ENCODE data around the gene UNC50.
"Not testable (repeated sequence)": the region's sequence is repeated elsewhere in the genome, so short reads cannot be mapped to it uniquely, and the experiment has no call there.

UNC50 gene

DNA sequence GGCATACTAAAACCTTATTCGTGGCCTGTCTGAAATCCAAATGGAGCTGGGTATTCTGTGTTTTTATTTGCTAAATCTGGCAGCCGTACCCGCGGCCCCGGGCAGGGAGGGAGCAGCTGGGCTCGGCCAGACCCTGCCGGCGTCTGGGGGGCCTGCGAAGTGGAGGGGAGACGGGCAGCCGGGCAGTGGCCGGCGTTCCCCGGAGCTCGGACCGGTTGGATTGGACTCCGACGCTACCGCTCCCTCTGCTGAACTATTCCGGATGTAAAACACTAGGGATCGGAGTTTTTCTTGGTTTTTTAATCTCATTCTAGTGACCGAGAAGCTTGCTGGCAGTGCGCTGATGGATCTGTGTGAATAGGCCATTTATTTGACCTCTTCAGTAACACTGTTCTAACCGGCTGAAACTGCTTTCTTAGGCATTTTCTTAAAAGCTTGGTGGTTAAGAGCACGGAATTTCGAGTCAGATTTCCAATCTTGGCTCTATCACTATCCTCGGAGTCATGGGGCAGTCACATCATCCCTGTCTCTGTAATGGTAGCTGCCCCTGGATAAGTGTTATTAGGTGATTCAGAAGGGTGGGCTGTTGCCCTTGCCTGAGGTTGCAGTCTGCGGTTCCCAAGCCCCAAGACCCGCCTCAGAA, 694 bp downstream of the UNC50 start:
- no peak for DNase-seq (ENCODE audit: low read depth)

DNA sequence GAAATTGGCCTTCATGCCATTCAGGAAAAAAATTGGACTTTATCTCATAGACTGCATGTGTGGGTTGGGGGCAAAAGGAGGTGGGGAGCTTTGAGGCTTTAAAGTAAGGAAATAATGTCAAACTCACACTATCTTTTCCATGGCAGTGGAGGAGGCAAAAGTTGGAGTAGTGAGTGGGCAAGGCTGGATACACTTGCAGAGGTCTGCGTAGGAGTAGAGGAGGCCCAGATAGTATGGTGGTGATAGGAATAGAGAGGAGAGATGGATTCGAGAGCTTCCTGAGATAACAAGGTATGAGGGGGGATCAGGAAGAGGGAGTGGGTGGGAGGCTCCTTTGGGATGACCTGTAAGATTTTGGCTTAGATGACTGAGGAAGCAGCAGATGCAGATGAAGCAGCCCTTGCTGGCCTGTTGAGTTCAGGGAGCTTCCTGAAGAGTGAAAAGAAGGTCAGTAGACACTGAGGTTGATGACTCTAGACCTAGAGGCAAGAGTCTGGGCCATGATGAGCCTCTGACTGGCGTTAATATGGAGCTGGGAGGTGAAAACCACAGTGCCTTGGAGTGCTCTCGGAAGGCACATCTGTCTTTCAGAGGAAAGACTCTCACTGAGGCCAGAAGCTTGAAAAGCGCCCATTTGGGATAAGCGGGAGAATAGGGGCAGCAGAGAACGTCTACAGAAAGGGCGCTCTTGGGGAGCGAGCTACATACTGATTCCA, 5.8 kb downstream of the UNC50 start:
- no peak for DNase-seq (ENCODE audit: low read depth)

DNA sequence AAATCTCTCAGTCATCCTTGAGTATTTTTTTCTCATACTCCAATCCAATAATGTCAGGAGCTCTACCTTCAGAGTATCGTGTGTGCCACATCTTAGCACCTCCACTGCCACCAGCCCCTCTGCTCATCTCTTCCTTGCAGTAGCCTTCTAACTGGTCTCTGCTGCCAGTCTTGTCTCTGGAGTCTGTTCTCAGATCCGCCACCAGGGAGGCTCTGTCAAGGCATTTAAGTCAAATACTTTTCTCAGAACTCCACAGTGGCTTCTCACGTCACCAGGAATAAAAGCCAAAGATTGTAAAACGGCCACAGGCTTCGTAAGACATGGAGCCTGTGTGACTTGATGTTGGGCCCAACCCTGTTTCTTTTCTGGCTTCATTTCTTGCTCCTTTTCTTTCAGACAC, 7.1 kb downstream of the UNC50 start:
- DNase-seq (ENCODE audit: low read depth): no peak

DNA sequence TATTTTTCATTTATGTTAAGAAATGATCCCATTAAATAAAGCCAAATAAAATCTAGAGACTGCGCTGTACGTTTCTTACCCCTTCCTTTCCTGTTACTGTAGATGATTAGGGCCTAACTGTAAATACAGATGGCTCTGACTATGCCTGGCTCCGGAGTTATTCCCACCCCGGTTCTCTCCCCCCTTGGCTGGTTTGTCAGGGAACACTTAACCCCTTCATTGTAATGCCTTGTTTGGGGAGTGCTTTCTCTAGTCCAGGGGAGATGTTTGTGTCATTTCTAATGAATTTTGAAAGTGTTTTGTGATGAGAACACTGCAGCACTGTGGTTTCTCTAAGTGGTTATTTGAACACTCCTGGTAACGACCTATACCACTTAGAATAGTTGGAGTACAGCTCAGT, 8.8 kb downstream of the UNC50 start:
- no peak for DNase-seq (ENCODE audit: low read depth)

DNA sequence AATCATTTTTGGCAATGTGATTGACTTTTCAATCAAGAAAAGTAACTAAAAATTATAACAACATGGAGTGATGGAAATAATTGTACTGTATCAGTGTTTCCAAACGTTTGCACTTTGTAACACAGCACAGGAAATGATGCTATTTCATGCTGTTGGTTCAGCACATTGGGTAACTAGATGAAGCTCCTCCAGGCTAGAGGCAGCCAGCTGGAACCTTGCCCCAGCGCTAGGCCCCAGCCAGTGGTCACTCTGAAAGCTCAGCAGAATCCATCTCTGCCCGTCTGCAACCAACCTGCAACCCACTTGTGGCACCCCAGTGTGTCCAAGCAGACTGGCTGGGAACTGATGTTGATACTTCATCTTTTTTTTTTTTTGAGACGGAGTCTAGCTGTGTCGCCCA, 15.3 kb downstream of the UNC50 start:
- no peak for DNase-seq (ENCODE audit: low read depth)

DNA sequence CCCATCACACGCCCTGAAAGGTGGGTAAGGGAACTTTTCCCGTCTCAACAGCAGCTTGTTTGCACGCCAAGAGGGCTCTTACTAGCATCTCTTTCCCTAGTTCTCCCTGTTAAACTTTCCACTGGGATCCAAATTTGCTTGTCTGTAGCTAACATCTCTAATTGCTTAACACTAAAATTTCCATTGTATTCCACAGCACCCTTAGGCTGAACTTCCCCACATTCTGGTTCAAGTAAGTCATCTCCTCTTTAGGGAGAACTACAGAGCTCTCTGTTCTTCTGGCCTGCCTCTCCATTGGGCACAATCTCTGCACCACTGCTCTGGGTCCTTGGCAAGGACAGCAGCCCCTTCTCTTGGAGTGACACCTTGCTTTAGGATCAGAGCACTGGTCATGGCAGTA, 24.0 kb downstream of the UNC50 start:
- DNase-seq (ENCODE audit: low read depth): no peak

DNA sequence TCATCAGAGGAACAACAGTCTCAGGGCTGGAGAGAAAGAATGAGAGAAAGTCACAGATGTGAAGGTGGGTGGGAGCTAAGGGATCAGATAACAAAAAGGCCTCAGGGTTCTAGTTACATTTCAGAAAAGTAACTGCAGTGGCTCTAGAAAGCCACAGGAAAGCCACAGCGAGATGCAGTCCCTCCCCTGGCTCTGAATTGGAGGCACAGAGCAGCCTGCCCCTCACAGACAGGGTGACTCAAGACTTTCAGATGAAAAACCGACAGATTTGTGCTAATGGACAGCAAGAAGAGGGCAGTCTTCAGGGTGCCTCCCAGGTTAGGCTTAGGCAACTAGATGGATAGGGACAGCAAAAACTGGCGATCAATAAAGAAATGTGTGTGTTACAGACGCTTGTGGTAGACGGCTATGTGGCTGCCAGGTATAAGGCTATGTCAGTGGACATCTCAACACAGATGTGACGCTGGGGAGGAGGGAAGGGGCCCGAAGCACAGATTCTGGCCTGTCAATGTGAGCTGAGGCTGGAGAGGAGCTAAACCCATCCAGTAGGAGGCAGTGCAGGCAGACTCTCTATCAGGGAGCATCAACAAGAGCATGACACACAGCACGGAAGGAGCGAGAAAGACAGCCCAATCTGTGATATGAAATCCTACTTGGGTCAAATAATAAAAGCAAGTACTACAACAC, 26.2 kb downstream of the UNC50 start:
- peak; percentile 26 for DNase-seq (ENCODE audit: low read depth)

DNA sequence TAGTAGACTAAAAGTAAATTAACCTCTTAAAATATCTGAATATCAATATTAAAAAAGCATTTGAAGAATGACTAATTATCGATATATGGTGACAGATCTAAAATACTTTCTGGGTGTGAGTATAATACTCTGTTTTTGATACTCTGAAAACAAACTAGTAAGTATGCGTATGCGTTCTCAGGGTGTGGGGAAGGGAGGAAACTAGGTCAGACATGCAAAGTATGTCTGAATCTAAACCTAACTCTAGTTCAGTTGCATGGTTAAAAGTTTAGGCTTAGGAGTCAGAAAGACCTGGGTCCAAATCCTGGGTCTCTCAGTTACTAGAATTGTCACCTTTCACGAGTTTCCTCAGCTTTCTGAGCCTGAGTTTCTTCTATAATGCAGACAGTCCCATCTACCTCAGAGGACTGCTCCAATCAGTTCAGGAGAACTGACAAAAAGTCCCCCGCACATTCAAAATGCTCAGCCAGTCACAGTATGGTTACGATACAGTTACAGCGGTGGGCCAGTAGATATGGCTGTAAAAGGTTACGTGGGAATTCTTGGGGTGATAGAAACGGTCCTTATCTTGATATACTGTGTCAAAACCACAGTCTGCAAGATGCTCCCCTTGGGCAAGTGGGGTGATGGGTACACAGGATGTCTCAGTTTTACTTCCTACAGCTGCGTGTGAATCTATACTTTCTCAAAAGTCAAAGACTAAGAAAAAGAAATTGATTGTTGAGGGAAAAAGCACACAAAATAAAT, 29.2 kb downstream of the UNC50 start:
- peak; percentile 15 for DNase-seq (ENCODE audit: low read depth)

DNA sequence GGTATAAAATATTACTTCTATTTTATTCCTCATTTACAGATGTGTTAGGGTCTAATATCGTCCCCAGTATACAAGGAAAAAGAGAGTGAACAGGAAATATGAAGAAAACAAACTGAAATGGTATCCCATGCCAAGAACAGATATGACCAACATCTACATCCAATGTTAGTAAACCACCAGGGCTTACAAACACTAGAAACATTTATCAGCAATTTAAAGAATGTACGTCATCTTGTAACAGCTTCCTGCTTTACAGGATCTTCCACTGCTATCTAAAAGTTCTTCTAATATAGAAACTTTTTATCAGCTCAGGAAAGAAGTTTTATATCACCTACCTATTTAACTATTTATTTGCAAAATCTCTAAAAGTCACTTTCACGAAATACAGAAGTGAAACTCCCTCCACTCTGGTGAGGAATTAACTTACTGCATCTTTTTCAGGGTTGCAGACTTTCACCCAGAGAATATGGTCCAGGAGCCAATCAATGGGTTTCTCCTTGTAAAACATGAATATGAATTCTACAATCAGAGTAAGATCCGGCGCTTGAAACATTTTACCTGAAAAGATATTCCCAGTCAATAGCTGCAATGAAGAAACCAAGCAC, 35.2 kb downstream of the UNC50 start:
- DNase-seq (ENCODE audit: low read depth): no peak

DNA sequence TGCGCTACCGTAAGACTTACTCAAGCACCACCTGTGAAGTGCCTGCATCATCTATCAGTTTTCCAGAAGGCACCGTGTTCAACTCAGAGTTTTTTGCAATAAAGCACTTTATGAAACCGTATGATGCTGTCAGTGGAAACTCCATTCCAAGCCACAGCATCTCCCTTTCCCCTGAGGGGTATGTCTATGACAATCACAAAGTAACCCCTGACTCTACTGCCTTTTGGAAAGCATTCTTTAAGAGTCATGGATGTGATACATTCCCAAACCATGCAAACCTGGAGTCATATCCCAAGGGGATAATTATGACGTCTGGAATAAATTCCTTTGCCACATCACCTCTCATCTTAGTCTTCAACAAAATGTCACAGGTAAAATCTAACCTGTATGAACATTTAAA, 39.2 kb downstream of the UNC50 start:
- DNase-seq (ENCODE audit: low read depth): no peak

DNA sequence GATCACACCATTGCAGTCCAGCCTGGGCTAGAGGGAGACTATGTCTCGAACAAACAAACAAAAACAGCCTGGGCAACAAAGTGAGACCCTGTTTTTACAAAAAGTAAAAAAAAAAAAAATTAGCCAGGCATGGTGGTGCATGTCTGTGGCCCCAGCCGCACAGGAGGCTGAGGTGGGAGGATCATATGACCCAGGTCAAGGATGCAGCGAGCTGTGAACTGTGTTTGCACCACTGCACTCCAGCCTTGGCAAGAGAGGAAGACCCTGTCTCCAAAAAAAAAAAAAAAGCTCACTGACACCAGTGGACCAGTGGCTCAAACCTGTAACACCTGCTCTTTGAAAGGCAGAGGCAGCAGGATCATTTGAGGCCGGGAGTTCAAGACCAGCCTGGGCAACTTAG, 40.1 kb downstream of the UNC50 start:
- no peak for DNase-seq (ENCODE audit: low read depth)

DNA sequence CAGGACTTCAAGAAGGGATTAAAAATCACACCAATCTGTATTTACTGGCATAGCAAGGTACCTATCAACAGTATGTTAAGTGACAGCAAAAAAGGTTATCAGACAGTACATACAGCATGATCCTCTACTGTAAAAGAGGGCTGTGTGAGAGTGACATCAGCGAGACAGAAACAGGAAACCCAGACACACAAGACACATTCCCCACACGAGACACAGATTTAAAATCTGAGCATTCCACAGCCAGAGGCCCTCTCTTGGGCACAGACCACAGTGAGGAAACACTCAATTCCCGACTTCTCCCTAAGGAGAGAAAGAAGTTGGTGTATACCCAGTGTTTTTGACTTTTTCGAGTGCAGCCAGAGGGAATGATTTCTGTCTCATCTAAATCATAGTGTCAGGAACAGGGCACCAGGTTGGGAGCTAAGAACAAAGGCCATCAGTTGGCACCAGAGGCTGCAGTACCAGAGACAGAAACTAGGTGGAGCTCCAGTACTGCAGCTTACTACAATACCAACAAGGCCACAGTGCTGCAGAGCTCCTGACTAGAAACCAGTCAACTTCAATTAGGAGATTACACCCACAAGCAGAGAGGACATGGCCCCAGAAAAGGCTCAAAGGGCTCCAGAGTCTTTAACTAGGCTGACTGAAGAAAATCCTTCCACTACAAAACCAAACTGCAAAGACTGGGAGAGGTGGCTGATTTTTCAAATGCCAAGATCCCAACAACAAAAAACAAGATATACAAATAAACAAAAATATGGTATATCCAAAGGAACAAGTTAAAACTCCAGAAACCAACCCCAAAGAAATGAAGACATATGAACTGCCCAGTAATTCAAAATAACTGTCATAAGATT, 41.0 kb downstream of the UNC50 start:
- DNase-seq (ENCODE audit: low read depth): peak; percentile 61

DNA sequence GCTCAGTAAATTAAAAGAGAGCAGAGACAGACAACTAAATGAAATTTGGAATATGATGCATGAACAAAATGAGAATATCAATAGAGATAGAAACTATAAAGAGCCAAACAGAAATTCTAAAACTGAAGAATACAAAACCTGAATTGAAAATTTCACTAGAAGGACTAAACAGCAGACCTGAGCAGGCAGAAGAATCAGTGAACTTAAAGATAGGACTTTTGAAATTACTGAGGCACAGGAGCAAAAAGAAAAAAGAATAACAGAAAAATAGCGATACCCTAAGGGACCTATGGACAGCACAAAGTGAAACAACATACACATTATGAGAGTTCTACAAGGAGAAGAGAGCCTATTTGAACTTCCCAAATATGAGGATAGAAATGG, 41.6 kb downstream of the UNC50 start:
- DNase-seq (ENCODE audit: low read depth): no peak

DNA sequence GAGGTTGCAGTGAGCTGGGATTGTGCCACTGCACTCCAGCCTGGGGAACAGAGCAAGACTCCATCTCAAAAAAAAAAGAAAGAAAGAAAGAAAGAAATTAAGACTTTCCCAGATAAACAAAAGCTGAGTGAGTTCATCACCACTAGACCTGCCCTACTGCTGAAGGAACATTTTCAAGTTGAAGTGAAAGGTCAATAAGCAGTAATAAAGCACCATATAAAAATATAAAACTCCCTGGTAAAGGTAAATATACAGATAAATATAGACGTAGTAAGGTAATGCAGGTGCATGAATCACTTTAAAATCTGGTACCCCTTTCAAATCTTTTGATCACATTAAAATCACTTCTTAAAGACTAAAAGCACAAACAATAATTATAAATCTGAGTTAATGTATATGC, 42.6 kb downstream of the UNC50 start:
- DNase-seq (ENCODE audit: low read depth): no peak

DNA sequence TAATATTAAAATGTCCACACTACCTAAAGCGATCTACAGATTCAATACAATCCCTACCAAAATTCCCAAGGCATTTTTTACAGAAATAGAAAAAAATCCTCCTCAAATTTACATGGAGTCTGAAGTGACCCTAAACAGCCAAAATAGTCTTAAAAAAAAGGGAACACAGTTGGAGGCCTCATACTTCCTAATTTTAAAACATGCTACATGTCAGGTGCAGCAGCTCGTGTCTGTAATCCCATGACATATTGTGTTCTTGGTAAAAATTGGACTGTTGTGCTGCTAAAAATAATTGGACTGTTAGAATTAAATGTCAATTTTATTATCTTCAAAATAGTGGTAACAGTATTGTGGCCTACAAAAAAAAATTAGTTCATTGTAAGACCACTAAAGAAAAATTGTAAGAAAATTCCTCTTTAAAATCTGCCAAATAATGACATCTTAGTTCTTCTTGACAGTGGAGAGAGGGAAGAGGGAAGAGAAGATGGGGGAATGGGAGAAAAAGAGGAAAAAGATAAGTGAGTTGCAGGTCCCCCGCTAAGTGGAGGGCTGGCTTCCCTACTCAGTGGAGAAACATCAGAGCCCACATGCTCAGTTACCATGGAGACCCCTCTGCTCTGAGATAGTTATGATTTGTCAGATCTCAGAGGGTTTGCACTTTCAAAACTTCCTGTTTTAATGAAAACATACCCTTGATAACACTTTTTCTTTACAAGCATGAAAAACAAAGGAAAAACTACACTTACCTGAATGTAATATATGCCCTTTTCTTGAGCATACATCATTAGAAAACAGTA, 46.5 kb downstream of the UNC50 start:
- no peak for DNase-seq (ENCODE audit: low read depth)

DNA sequence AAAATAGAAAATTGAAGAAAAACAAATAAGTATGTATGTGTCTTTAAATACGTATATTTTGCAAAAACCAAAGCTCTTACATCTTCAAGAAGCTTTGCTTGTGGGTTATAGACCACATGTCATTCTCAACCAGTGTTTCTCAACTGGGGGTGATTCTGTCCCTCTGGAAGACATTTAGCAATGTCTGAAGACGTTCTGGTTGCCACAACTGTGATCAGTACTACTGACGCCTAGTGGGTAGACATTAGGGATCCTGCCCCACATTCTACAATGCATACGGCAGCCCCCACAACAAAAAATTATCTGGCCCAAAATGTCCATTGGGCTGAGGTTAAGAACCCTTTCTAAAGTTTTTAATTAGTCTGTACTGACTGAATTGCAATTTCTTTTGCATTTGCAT, 48.4 kb downstream of the UNC50 start:
- DNase-seq (ENCODE audit: low read depth): no peak

DNA sequence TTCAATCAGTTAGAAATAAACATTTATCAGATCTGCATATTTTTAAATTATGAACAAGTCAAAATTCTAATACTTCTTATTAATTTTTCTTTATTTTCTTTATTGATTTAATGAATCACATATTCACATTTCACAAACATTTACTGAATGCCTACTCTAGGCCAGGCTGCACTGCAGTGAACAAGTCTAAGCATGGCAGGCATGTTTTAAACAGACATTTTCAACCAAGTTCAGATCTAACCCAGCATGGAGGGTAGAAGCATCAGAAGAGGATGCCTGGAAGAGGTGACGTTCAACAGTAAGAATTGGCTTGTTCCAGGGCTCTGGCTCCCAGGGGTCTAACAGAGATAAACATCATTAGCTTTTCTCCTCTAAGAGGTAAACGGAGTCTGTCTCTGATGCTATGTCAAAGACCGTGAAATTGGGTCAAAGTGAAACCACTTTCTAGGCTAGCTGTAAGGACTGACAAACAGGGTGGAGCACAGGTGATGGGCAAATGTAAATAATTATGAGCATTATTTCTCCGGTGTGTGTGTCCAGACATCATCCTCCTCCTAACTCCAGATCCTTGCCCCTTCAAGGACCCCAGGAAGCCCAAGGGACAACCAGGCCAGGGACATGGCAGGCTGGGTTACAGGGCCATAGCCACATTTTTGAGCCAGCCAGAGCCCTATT, 50.6 kb downstream of the UNC50 start:
- no peak for DNase-seq (ENCODE audit: low read depth)

DNA sequence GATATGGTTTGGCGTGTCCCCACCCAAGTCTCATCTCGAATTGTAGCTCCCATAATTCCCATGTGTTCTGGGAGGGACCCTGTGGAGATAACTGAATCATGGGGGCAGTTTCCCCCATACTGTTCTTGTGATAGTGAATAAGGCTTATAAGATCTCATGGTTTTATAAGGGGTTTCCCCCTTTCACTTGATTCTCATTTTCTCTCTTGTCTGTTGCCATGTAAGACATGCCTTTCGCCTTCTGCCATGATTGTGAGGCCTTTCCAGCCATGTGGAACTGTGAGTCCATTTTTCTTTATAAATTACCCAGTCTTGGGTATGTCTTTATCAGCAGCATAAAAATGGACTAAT, 51.1 kb downstream of the UNC50 start:
- not testable (repeated sequence) for DNase-seq (ENCODE audit: low read depth)

DNA sequence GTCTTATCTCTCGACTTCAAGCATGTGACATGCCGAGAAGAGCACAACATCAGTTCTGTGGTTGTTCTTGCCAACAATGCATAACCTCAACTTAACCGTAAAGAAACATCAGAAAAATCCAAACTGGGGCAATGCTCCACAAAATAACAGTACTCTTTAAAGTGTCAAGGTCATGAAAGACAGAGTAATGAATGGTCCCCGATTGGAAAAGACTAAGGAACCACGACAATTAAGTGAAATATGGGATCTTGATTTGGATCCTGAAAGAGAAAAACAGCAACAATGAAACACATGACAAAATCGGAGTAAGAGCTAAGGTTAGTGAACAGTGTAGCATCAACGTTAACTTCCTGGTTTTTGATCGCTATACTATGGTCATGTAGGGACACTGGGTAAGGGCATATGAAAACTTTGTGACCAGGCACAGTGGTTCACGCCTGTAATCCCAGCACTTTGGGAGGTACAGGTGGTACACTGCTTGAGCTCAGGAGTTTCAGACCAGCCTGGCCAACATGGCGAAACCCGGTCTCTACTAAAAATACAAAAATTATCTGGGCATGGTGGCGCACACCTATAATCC, 55.2 kb downstream of the UNC50 start:
- DNase-seq (ENCODE audit: low read depth): no peak

DNA sequence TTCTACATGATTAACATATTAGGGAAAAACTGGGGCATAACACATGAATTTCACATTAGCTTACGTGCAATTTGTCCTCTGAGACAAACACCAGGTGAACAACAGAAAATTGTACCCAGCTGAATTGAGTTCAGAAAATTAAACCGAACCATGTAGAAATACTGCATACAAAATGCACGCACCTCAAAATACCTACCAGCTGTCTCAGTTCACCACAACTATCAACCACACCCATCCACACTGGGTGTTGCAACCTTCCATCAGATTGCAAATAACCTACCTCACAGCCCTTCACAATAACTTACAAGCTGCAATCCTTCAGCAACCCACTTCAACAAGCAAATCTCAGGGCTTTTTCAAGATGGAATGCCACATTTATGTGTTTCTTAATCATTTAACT, 55.9 kb downstream of the UNC50 start:
- peak; percentile 34 for DNase-seq (ENCODE audit: low read depth)
